ENCODE measurements around the gene MRPL24. TPM values are rescaled to one million over a fixed set of nuclear protein-coding genes. Genes with fewer than 3 reads are reported as not detected.

MRPL24 gene
- total and polyA plus RNA-seq, 9 of the 15 experiments (the other 6 are each of a cell fraction or from before 2014, with no cell fraction given), result 74.3 to 267 (median 113) TPM

GRCh38 chr1:156755527-156755950, 14.7 kb upstream of the MRPL24 start:
- no TSS peak for BruUV-seq (replicated peaks)
- ChIA-PET POLR2A (interaction anchor here (0.9 to 4.6 kb wide), 3 partner anchors 11 to 29 kb away, joined by 4 to 27 read pairs (median 5); partner anchors contain the start of genes ISG20L2, METTL25B and PRCC), CTCF (ENCODE audit: low intra/inter-chr PET ratio) (no interaction called here)
- Histone ChIP-seq H2AFZ (ENCODE audit: low read depth, low read length) (peak overlapping the region; percentile 78), H4K20me1 (replicated peaks; ENCODE audit: control insufficient read depth, insufficient read depth, low read length) (no peaks in the 10 kb centered on the region), H3K27me3 (ENCODE audit: control insufficient read depth in 2 of 2, insufficient read depth in 2 of 2, low read length in 2 of 2) (no peaks in the 10 kb centered on the region), H3K4me3 (no peak overlapping the region), H3K9me1 (ENCODE audit: control insufficient read depth, insufficient read depth, low read length) (no peaks in the 10 kb centered on the region), H3K27ac (ENCODE audit: extremely low read depth, low read depth, low read length) (peak overlapping the region; percentile 76), H3K79me2 (ENCODE audit: control insufficient read depth, insufficient read depth, low read length) (peaks cover 42% of the 10 kb centered on the region), H3K9me3 (replicated peaks; ENCODE audit: control insufficient read depth, insufficient read depth, low read depth, low read length) (no peaks in the 10 kb centered on the region), H3K9ac (ENCODE audit: insufficient read depth in 1 of 2, low read depth in 2 of 2, low read length in 2 of 2) (peak overlapping the region; percentile 43 to 80; a peak in 3 of 4 replicates), H3K36me3 (ENCODE audit: control insufficient read depth, insufficient read depth, low read length) (no peaks in the 10 kb centered on the region), H3K4me2 (ENCODE audit: insufficient read depth, low read length) (peak overlapping the region; percentile 52), H3K4me1 (replicated peaks in 1 of 2; ENCODE audit: control insufficient read depth in 2 of 2, insufficient read depth in 2 of 2, low read length in 2 of 2) (peaks cover 34 to 38% of the 10 kb centered on the region in 2 experiments; a peak in 4 of 5 replicates)
- ATAC-seq (peak; percentile 25), DNase-seq (ENCODE audit: extremely low read depth in 1 of 4, low spot score in 3 of 4) (peak in 2 of 4 experiments; percentile 61 to 84), FAIRE-seq (peak; percentile 85)
- 4% methylated on average over 5 of the region's 5 CpGs for WGBS (ENCODE audit: insufficient coverage, low coverage, missing lambda C conversion rate)
- intact Hi-C loops (cut with micrococcal nuclease) (no loop called here), in situ Hi-C loops (cut with MboI) (no loop called here)
- TF ChIP-seq GATA2 (CRISPR knock-in tag; IDR thresholded peaks at IDR 0.05) (no peak; the same call in 1 of the 2 replicates), HINFP (tag; conservative IDR thresholded peaks at IDR 0.05; ENCODE audit: low read depth) (peak; percentile 65; the same call in 1 of the 2 replicates), CREB1 (IDR thresholded peaks at IDR 0.05) (peak; percentile 27; the same call in 1 of the 2 replicates), CREB1 (CRISPR knock-in tag; IDR thresholded peaks at IDR 0.05) (no peak), ZSCAN32 (CRISPR knock-in tag; IDR thresholded peaks at IDR 0.05) (no peak), CTCFL (IDR thresholded peaks at IDR 0.05; ENCODE audit: borderline replicate concordance, insufficient read depth, low read depth, low read length, poor library complexity, severe bottlenecking) (no peak), ZNF324 (CRISPR knock-in tag; IDR thresholded peaks at IDR 0.05) (0 out of 2 replicates have a peak, but pooled peaks have one; percentile 51), HMG20A (CRISPR knock-in tag; conservative IDR thresholded peaks at IDR 0.05) (no peak), KLF1 (tag; IDR thresholded peaks at IDR 0.05) (no peak), ZNF175 (CRISPR knock-in tag; IDR thresholded peaks at IDR 0.05; ENCODE audit: low read depth) (peak; percentile 87; the same call in 1 of the 2 replicates), RBM17 (IDR thresholded peaks at IDR 0.05; ENCODE audit: borderline replicate concordance, low read depth, low read length) (no peak), SOX6 (IDR thresholded peaks at IDR 0.05) (0 out of 2 replicates have a peak, but pooled peaks have one; percentile 19), SMARCC2 (IDR thresholded peaks at IDR 0.05; ENCODE audit: low read depth) (no peak), ZNF41 (CRISPR knock-in tag; conservative IDR thresholded peaks at IDR 0.05) (peak; percentile 87), NR4A1 (CRISPR knock-in tag; IDR thresholded peaks at IDR 0.05) (peak; percentile 87; the same call in 1 of the 2 replicates), NR4A1 (tag; IDR thresholded peaks at IDR 0.05) (peak; percentile 97)
- TF ChIP-seq, protein P1, sequence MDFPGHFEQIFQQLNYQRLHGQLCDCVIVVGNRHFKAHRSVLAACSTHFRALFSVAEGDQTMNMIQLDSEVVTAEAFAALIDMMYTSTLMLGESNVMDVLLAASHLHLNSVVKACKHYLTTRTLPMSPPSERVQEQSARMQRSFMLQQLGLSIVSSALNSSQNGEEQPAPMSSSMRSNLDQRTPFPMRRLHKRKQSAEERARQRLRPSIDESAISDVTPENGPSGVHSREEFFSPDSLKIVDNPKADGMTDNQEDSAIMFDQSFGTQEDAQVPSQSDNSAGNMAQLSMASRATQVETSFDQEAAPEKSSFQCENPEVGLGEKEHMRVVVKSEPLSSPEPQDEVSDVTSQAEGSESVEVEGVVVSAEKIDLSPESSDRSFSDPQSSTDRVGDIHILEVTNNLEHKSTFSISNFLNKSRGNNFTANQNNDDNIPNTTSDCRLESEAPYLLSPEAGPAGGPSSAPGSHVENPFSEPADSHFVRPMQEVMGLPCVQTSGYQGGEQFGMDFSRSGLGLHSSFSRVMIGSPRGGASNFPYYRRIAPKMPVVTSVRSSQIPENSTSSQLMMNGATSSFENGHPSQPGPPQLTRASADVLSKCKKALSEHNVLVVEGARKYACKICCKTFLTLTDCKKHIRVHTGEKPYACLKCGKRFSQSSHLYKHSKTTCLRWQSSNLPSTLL (IDR thresholded peaks at IDR 0.05), result no peak
